Measurements from ENCODE around the gene ABR.
"Not testable (repeated sequence)": the region's sequence is repeated elsewhere in the genome, so short reads cannot be mapped to it uniquely, and the experiment has no call there.

The ABR gene

DNA sequence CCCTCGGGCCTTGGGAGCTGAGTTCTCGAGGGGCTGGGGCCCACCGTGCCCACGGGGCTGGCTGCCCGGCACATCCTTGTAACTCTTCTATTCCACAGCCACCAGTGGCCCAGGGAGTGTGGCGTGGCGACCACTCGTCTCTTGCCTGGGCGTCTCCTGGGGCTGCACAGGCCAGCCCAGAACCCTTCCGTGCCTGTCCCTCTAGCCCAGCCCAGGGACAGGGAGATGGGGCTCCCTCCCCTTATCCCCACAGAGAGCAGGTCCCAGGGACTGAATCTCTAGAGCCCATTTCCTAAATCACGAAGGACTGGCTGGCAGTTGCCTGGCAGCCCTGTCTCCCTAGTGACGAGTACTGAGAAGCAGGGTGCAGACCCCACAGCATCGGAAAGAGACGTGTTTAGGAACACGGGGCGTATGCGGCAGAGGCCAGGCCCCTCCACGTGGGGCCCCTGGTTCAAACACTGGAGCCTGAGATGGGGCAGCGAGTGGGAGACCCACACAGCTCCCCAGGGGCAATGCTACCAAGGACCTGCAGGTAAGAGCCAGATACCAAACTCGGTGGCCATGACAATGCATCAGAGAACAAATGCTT lies 131.8 kb downstream of the ABR start:
- Histone ChIP-seq H3K4me1 (no peaks in the 10 kb centered on the region), H3K9me3 (ENCODE audit: control insufficient read depth, low read length) (no peaks in the 10 kb centered on the region), H3K27ac (no peak overlapping the region), H2AFZ (no peak overlapping the region), H3K9ac (no peak overlapping the region), H3K4me3 (ENCODE audit: low read depth, low read length) (no peak overlapping the region), H3K79me2 (peaks cover 2% of the 10 kb centered on the region), H3K4me2 (ENCODE audit: low read length) (no peak overlapping the region), H3K27me3 (ENCODE audit: control insufficient read depth, insufficient read depth, low read length) (no peaks in the 10 kb centered on the region), H3K36me3 (ENCODE audit: control insufficient read depth, insufficient read depth, low read length) (no peaks in the 10 kb centered on the region)
- TF ChIP-seq, protein P1, sequence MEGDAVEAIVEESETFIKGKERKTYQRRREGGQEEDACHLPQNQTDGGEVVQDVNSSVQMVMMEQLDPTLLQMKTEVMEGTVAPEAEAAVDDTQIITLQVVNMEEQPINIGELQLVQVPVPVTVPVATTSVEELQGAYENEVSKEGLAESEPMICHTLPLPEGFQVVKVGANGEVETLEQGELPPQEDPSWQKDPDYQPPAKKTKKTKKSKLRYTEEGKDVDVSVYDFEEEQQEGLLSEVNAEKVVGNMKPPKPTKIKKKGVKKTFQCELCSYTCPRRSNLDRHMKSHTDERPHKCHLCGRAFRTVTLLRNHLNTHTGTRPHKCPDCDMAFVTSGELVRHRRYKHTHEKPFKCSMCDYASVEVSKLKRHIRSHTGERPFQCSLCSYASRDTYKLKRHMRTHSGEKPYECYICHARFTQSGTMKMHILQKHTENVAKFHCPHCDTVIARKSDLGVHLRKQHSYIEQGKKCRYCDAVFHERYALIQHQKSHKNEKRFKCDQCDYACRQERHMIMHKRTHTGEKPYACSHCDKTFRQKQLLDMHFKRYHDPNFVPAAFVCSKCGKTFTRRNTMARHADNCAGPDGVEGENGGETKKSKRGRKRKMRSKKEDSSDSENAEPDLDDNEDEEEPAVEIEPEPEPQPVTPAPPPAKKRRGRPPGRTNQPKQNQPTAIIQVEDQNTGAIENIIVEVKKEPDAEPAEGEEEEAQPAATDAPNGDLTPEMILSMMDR (IDR thresholded peaks at IDR 0.05) = no peak

DNA sequence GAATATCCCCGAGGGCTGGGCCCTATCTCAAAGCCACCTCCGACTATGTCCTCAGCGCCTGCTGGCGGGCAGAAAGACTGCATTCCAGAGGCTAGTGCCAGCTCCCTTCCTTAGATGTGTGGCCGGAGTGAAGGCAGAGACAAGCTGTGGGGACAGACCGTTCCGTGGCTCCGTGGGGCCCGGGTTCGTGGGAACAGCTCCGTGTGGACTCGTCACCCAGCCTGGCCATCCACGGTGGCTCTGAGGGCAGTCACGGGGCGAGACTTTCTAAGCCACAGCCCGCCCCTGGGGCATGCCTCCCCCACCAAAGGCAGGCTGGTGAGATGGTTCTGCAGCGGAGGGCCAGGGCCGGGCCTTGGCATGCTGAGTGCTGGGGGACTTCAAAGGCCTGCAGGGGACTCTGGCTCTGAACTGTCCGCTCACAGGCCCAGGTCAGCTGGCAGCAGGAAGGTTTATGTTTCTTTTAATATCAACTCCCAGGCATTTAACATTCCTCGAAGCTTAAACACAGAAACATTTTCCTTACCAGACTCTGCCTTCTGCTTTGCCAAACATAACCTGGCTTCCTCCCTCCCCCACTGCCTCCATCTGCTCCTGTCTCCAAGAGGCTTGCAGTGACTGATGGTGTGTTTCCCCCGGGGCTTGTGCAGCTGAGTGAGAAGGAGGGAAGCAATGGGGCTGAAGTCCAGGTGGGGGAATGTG lies 132.5 kb downstream of the ABR start:
- no peak overlapping the region for H3K27ac ChIP-seq
- no peak overlapping the region for H3K4me2 ChIP-seq (ENCODE audit: low read length)
- H3K4me1 ChIP-seq = no peaks in the 10 kb centered on the region
- H3K27me3 ChIP-seq (ENCODE audit: control insufficient read depth, insufficient read depth, low read length) = no peaks in the 10 kb centered on the region
- TF ChIP-seq, protein P1 (IDR thresholded peaks at IDR 0.05) = no peak
- H3K9me3 ChIP-seq (ENCODE audit: control insufficient read depth, low read length) = no peaks in the 10 kb centered on the region
- peaks cover 2% of the 10 kb centered on the region for H3K79me2 ChIP-seq
- no peaks in the 10 kb centered on the region for H3K36me3 ChIP-seq (ENCODE audit: control insufficient read depth, insufficient read depth, low read length)
- no peak overlapping the region for H2AFZ ChIP-seq
- H3K4me3 ChIP-seq (ENCODE audit: low read depth, low read length) = no peak overlapping the region
- H3K9ac ChIP-seq = no peak overlapping the region

DNA sequence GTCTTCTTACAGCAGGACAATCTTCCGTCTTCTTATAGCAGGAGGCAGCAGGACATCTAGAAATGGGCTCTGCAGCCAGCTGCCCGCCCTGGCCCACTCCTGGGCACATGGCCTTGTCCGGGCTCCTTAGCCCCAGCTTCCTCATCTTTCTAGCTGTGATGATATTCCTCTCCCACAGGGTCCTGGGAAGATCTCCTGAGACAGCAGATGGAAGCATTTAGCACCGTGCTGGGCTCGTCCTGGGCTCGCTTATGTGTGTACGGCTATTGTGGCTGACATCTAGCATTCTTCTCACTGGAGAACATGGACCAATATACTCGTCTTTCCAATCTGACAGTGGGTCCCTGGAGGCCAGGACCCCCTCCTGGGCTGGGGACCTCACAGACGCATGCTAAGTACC lies 134.3 kb downstream of the ABR start:
- TF ChIP-seq, protein P1 (IDR thresholded peaks at IDR 0.05) = no peak
- Histone ChIP-seq H3K27me3 (ENCODE audit: control insufficient read depth, insufficient read depth, low read length) (no peaks in the 10 kb centered on the region), H3K9me3 (ENCODE audit: control insufficient read depth, low read length) (no peaks in the 10 kb centered on the region), H3K4me3 (ENCODE audit: low read depth, low read length) (no peak overlapping the region), H3K4me2 (ENCODE audit: low read length) (no peak overlapping the region), H3K36me3 (ENCODE audit: control insufficient read depth, insufficient read depth, low read length) (no peaks in the 10 kb centered on the region), H2AFZ (no peak overlapping the region), H3K9ac (no peak overlapping the region), H3K4me1 (no peaks in the 10 kb centered on the region), H3K79me2 (peaks cover 13% of the 10 kb centered on the region), H3K27ac (no peak overlapping the region)

DNA sequence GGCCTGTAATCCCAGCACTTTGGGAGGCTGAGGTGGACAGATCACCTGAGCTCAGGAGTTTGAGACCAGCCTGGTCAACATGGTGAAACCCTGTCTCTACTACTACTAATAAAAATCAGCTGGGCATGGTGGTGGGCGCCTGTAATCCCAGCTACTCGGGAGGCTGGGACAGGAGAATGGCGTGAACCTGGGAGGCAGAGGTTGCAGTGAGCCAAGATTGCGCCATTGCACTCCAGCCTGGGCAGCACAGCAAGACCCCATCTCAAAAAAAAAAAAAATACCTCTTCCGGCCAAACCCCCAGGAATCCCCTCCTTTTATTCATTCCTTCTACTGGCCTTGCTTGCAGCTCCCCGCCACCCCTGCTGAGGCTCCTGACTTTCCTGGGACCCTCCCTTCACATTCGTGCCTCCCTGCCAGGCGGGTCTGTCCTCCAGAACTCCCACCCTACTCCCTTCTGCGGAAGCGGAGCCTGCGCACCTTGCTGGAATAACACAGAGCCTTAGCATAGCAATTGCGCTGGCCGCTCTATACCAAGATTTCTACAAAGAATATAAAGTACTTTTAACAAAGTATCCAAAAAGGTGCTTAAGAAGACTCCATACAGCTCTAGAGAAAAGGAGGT lies 135.3 kb downstream of the ABR start:
- H3K4me3 ChIP-seq (ENCODE audit: low read depth, low read length); H3K9me3 ChIP-seq (ENCODE audit: control insufficient read depth, low read length); H3K36me3 ChIP-seq (ENCODE audit: control insufficient read depth, insufficient read depth, low read length); H2AFZ ChIP-seq; H3K27ac ChIP-seq; H3K9ac ChIP-seq; H3K4me1 ChIP-seq; H3K27me3 ChIP-seq (ENCODE audit: control insufficient read depth, insufficient read depth, low read length); H3K4me2 ChIP-seq (ENCODE audit: low read length): not testable (repeated sequence)
- peaks cover 19% of the 10 kb centered on the region for H3K79me2 ChIP-seq

DNA sequence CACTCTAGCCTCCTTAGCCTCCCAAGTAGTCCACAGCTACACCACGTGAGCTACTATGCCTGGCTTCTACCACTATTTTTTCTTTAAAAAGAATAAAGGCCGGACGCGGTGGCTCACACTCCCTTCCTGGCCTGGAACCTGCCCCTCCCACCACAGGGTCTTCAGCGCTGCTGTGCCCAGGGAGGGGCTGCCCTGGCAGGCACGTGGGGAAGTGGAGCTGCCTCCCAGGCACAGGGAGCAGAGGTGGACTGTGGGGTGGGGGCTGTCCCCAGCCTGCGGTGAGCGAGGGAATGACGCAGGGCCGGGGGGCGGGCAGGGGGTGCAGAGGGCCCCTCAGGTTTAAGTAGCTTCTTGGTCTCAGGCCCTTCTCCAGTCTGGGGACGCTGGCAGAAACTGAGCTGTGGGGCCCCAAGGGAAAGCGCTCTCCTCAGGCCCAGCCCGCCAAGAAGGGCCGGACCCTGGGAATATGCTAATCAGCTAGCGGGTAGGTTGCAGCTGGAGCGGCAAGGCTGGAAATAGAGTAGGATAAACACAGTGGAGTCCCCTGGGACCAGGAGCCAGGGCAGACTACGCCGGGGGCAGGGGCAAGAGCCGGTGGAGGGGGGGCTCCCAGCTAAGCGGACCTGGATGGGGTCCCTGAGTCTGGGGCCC lies 136.1 kb downstream of the ABR start:
- peaks cover 20% of the 10 kb centered on the region for H3K79me2 ChIP-seq
- H3K36me3 ChIP-seq (ENCODE audit: control insufficient read depth, insufficient read depth, low read length) = no peaks in the 10 kb centered on the region
- no peaks in the 10 kb centered on the region for H3K27me3 ChIP-seq (ENCODE audit: control insufficient read depth, insufficient read depth, low read length)
- no peak overlapping the region for H3K27ac ChIP-seq
- TF ChIP-seq, protein P1 (IDR thresholded peaks at IDR 0.05) = no peak
- H3K4me3 ChIP-seq (ENCODE audit: low read depth, low read length) = no peak overlapping the region
- H3K9ac ChIP-seq = no peak overlapping the region
- no peak overlapping the region for H2AFZ ChIP-seq
- H3K4me2 ChIP-seq (ENCODE audit: low read length) = no peak overlapping the region
- no peaks in the 10 kb centered on the region for H3K9me3 ChIP-seq (ENCODE audit: control insufficient read depth, low read length)
- H3K4me1 ChIP-seq = no peaks in the 10 kb centered on the region

Measured in parathyroid adenoma (tissue), 2 donors.